ENCODE measurements around the gene TBC1D9.

TBC1D9 gene

DNA sequence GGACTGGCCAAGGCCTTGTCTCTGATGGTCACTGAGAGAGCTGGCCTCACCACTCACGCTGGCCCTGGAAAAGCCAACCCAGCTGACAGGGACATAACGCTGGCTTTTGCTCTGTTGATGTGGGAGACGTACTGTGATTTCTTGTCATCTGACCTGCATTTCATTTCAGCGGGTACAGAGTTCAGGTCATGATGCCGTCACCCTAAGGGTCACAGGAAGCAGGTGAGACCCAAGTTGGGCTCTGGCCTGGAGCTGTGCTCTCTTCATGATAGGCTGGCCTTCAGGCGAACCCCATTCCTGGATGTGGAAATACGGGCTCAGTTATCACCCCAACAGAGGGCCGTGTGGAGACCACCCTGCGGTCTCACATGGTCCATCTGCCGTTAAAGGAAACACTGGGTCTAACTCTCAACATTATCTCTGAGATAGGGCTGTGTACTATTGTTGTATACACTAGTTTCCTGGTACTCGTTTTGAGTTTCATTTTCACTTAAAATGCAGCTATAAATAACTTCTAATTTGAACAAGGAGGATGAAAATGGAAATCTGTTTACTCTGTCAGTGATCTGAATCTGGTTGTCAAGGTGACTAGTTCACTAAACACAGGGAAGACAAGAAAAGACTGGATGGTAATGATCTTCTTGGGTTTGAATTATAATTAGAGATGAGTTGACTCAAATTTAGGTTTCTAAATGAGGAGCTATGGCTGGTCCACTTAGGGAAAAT, 89.1 kb downstream of the TBC1D9 start:
- DNase-seq (ENCODE audit: low read depth): no peak

DNA sequence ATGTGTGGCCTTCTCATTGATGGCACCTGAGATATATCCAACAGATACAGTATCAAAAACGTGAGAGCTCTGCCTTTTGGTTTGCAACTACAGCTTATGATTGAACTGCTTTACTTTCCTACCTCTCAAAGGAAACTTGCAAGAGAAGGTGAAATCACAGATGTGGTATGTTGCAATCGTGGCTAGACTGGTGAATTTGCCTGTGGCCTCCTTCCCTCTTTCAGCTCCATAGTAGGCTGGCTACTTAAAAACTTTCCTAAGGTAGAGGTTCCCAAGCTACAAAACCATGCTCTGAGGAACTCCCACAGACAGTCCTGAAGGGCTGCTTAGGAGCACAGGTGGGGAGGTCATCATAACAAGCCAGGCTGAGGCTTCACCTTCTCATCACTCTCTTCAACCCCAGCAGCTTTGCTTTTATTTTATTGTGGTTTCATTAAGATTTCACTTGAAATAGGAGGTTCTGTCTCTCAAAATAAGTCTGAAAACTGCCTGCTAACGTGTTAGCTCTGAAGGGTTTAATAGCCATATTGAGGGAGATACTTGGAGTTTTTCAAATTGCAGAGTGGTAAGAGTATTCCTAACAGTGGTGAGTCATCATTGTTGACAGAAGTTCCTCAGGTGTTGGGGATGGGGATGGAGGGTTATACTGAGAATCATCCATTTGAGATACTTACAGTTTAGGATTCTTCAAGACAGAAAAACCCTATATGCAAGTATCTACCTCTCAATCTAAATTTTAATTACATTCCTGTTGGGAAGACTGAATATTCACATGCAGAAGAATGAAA, 93.9 kb downstream of the TBC1D9 start:
- TF ChIP-seq, protein P1, sequence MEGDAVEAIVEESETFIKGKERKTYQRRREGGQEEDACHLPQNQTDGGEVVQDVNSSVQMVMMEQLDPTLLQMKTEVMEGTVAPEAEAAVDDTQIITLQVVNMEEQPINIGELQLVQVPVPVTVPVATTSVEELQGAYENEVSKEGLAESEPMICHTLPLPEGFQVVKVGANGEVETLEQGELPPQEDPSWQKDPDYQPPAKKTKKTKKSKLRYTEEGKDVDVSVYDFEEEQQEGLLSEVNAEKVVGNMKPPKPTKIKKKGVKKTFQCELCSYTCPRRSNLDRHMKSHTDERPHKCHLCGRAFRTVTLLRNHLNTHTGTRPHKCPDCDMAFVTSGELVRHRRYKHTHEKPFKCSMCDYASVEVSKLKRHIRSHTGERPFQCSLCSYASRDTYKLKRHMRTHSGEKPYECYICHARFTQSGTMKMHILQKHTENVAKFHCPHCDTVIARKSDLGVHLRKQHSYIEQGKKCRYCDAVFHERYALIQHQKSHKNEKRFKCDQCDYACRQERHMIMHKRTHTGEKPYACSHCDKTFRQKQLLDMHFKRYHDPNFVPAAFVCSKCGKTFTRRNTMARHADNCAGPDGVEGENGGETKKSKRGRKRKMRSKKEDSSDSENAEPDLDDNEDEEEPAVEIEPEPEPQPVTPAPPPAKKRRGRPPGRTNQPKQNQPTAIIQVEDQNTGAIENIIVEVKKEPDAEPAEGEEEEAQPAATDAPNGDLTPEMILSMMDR (conservative IDR thresholded peaks at IDR 0.05; ENCODE audit: control insufficient read depth, insufficient read depth, low read depth, low read length): no peak
- no peak for DNase-seq (ENCODE audit: low read depth)
- H3K4me3 ChIP-seq (ENCODE audit: control insufficient read depth, low read depth, low read length): no peak overlapping the region

More for the DNA sequence above, 89.1 kb downstream of the TBC1D9 start:
- TF ChIP-seq, protein P1 (conservative IDR thresholded peaks at IDR 0.05; ENCODE audit: control insufficient read depth, insufficient read depth, low read depth, low read length): no peak
- H3K4me3 ChIP-seq (ENCODE audit: control insufficient read depth, low read depth, low read length): no peak overlapping the region

DNA sequence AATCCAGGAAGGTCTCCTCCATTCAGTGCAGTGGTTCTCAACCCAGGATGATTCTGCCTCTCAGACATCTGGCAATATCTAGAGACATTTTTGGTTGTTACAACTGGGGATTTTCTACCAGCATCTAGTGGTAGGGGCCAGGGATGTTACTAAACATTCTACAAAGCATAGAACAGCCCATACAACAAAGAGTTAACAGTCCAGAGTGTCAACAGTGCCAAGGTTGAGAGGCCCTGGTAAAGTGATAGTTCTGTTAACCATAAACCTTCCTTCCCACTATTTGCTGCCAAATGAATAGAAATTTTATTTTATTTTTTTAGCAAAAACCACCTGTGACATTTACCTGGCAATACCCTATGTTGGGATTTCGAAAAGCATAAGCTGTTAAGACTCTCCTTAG, 94.6 kb downstream of the TBC1D9 start:
- TF ChIP-seq, protein P1 (conservative IDR thresholded peaks at IDR 0.05; ENCODE audit: control insufficient read depth, insufficient read depth, low read depth, low read length): no peak
- DNase-seq (ENCODE audit: low read depth): no peak
- no peak overlapping the region for H3K4me3 ChIP-seq (ENCODE audit: control insufficient read depth, low read depth, low read length)

DNA sequence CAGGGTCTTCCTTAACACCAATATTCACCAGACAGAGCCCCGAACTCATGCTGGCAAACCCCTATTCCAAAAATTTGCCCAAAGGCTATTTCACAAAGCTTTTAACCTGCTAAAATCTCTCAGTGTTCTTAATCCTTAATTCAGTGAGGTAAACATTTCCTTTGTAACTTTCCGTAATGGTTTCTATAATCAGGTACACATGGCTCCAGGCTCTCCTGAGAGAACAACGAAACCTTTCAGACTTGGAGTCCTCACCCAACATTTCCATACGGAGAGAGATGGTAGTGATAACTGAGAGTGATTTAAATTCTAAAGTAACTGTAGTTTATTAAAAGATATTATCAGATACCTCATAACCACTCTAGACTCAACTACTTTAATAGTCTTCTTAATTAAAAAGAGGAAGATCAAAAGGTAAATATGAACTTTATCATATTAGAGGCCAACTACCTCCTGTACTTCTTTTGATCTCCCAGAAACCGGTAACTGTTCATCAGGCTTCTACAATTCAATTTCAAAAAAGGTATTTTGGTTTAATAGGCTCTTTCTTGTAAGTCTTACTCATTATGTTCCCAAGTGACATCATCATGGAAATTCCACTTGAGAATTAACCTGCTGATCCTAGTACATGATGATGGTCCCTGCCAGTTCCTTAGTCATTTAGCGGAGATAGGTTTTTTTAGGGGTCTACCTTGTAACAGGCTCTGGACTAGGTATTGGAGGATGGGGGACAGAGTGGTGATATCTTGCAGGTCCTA, 96.1 kb downstream of the TBC1D9 start:
- no peak for DNase-seq (ENCODE audit: low read depth)
- TF ChIP-seq, protein P1 (conservative IDR thresholded peaks at IDR 0.05; ENCODE audit: control insufficient read depth, insufficient read depth, low read depth, low read length): no peak
- H3K4me3 ChIP-seq (ENCODE audit: control insufficient read depth, low read depth, low read length): no peak overlapping the region

DNA sequence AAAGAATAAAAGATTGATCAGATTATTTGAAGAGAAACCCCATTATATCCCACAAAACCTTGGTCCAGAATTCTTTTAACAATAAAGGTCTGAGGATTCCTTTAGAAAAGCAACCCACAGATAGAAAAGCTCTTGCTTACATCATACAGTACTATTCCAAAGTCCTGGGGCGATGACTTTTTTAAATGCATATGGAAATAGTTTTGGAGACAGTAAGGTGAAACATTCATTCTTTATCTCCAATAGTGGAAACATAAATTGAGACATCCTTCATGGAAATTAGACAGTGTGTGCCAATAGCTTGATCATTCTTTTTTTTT, 101.7 kb downstream of the TBC1D9 start:
- TF ChIP-seq, protein P1 (conservative IDR thresholded peaks at IDR 0.05; ENCODE audit: control insufficient read depth, insufficient read depth, low read depth, low read length): no peak
- DNase-seq (ENCODE audit: low read depth): no peak
- H3K4me3 ChIP-seq (ENCODE audit: control insufficient read depth, low read depth, low read length): no peak overlapping the region

DNA sequence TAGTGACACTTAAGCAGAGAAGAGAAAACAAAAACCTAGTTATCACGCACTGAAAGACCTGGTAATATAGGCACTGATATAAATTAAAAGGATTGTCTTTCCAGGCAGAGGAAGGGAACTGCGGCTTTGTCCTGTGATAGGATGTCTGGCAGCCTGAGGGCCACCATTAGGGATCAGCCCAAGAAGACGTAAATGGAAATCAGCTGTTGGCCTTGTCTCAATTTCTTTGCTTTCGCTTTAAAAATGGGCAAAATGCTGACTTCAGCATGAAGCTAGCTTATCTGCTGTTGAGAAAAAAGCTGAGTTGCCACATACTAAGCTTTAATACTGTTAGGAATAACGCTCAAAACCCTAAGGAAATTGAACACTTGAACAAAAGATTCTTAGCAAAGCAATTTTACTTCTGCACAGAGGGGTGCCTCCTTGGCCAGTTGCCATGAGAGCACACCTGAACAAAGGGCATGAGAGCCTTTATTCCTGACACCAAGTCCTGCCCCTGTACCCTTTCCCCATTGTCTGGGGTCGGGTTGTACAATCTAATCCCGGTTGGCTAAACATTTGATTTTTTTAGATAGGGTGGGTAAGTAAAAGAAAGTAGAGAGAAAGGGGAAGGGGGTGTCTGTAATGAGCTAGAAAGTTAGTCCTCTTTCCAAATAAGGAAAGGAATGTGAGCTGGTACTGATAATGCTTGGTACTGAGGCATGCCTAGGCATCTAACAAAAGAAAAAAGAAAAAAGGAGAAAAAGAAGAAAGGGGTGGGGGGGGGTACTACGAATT, 102.3 kb downstream of the TBC1D9 start:
- H3K4me3 ChIP-seq (ENCODE audit: control insufficient read depth, low read depth, low read length): no peak overlapping the region
- peak; percentile 41 for DNase-seq (ENCODE audit: low read depth)
- TF ChIP-seq, protein P1 (conservative IDR thresholded peaks at IDR 0.05; ENCODE audit: control insufficient read depth, insufficient read depth, low read depth, low read length): no peak
